Activated T-cell treated with anti-CD3 and anti-CD28 coated beads, Interleukin-2, amount 50 U/mL, for 24 hours (primary cell): Measurements from ENCODE around the gene MT1G.
"Not testable (repeated sequence)": the region's sequence is repeated elsewhere in the genome, so short reads cannot be mapped to it uniquely, and the experiment has no call there.

Experiments used
- DNase-seq: peaks from one replicate; pipeline ENCODE4 v3.0.0-alpha.2; 2020
- H3K27ac Mint-ChIP-seq: 2 replicates; pipeline ENCODE4 v1.8.0; 2020; ENCODE audit warnings: mild to moderate bottlenecking, mixed read lengths
- H3K27me3 Mint-ChIP-seq: 2 replicates; pipeline ENCODE4 v1.8.0; 2020; ENCODE audit warnings: mixed read lengths
- H3K36me3 Mint-ChIP-seq: 2 replicates; pipeline ENCODE4 v1.8.0; 2020; ENCODE audit warnings: low read depth, mixed read lengths
- H3K4me1 Mint-ChIP-seq: 2 replicates; pipeline ENCODE4 v1.8.0; 2020; ENCODE audit warnings: low read depth, mixed read lengths
- H3K4me3 Mint-ChIP-seq: 2 replicates; pipeline ENCODE4 v1.8.0; 2020; ENCODE audit warnings: mild to moderate bottlenecking, moderate library complexity, mixed read lengths
- H3K9me3 Mint-ChIP-seq: 2 replicates; pipeline ENCODE4 v1.8.0; 2020; ENCODE audit warnings: mixed read lengths

Gene MT1G

GRCh38 chr16:56629531-56629930 lies 38.3 kb downstream of the MT1G start:
- Mint-ChIP-seq H3K27me3 (peaks cover 71% of the 10 kb centered on the region), H3K36me3 (no peaks in the 10 kb centered on the region), H3K4me1 (peaks cover 22% of the 10 kb centered on the region), H3K4me3 (no peak overlapping the region), H3K9me3 (no peaks in the 10 kb centered on the region), H3K27ac (no peak overlapping the region)
- no peak for DNase-seq

GRCh38 chr16:56628486-56629350 lies 39.1 kb downstream of the MT1G start:
- H3K27ac Mint-ChIP-seq, result no peak overlapping the region
- H3K36me3 Mint-ChIP-seq, result no peaks in the 10 kb centered on the region
- H3K4me1 Mint-ChIP-seq, result peaks cover 22% of the 10 kb centered on the region
- H3K27me3 Mint-ChIP-seq, result peaks cover 63% of the 10 kb centered on the region
- no peak for DNase-seq
- no peak overlapping the region for H3K4me3 Mint-ChIP-seq
- H3K9me3 Mint-ChIP-seq, result no peaks in the 10 kb centered on the region

GRCh38 chr16:56626685-56627084 lies 41.2 kb downstream of the MT1G start:
- H3K9me3 Mint-ChIP-seq, result no peaks in the 10 kb centered on the region
- no peak for DNase-seq
- H3K4me3 Mint-ChIP-seq, result peak overlapping the region; percentile 81
- peaks cover 43% of the 10 kb centered on the region for H3K27me3 Mint-ChIP-seq
- no peak overlapping the region for H3K27ac Mint-ChIP-seq
- peaks cover 15% of the 10 kb centered on the region for H3K4me1 Mint-ChIP-seq
- H3K36me3 Mint-ChIP-seq, result no peaks in the 10 kb centered on the region

GRCh38 chr16:56625943-56626654 lies 41.8 kb downstream of the MT1G start:
- Mint-ChIP-seq H3K27me3 (peaks cover 37% of the 10 kb centered on the region), H3K36me3 (no peaks in the 10 kb centered on the region)

GRCh38 chr16:56625140-56625942 lies 42.5 kb downstream of the MT1G start, which contains the start of gene MT1E:
Gene MT1E (plus strand): TSS chr16:56625781. CDS start chr16:56625852, 71 bp downstream.
- DNase-seq, result peak; percentile 77
- Mint-ChIP-seq H3K27ac (peak within 1 kb of the TSS; percentile 75), H3K36me3 (no peaks in the 10 kb centered on the region), H3K27me3 (peaks cover 30% of the 10 kb centered on the region), H3K4me1 (peaks cover 15% of the 10 kb centered on the region), H3K4me3 (peak within 1 kb of the TSS; percentile 81), H3K9me3 (no peaks in the 10 kb centered on the region)

More at GRCh38 chr16:56625943-56626654, 41.8 kb downstream of the MT1G start:
- no peak for DNase-seq
- no peak overlapping the region for H3K27ac Mint-ChIP-seq
- peak overlapping the region; percentile 81 for H3K4me3 Mint-ChIP-seq
- no peaks in the 10 kb centered on the region for H3K9me3 Mint-ChIP-seq
- H3K4me1 Mint-ChIP-seq, result peaks cover 15% of the 10 kb centered on the region

- no peak overlapping the region for H3K4me3 Mint-ChIP-seq
- H3K36me3 Mint-ChIP-seq, result no peaks in the 10 kb centered on the region
- DNase-seq, result no peak
- H3K27me3 Mint-ChIP-seq, result peaks cover 30% of the 10 kb centered on the region
- peaks cover 15% of the 10 kb centered on the region for H3K4me1 Mint-ChIP-seq
- no peaks in the 10 kb centered on the region for H3K9me3 Mint-ChIP-seq
- no peak overlapping the region for H3K27ac Mint-ChIP-seq
Measured at GRCh38 chr16:56623637-56624036, 44.2 kb downstream of the MT1G start.

- not testable (repeated sequence) for H3K4me3 Mint-ChIP-seq, H3K9me3 Mint-ChIP-seq, DNase-seq, H3K36me3 Mint-ChIP-seq, H3K27ac Mint-ChIP-seq
- Mint-ChIP-seq H3K27me3 (peaks cover 35% of the 10 kb centered on the region), H3K4me1 (peaks cover 15% of the 10 kb centered on the region)
Measured at GRCh38 chr16:56623184-56623583, 44.7 kb downstream of the MT1G start.

GRCh38 chr16:56621665-56622445 lies 46.0 kb downstream of the MT1G start:
- not testable (repeated sequence) for DNase-seq, H3K27ac Mint-ChIP-seq, H3K36me3 Mint-ChIP-seq, H3K4me3 Mint-ChIP-seq, H3K9me3 Mint-ChIP-seq
- Mint-ChIP-seq H3K4me1 (peaks cover 22% of the 10 kb centered on the region), H3K27me3 (peaks cover 41% of the 10 kb centered on the region)

DNA sequence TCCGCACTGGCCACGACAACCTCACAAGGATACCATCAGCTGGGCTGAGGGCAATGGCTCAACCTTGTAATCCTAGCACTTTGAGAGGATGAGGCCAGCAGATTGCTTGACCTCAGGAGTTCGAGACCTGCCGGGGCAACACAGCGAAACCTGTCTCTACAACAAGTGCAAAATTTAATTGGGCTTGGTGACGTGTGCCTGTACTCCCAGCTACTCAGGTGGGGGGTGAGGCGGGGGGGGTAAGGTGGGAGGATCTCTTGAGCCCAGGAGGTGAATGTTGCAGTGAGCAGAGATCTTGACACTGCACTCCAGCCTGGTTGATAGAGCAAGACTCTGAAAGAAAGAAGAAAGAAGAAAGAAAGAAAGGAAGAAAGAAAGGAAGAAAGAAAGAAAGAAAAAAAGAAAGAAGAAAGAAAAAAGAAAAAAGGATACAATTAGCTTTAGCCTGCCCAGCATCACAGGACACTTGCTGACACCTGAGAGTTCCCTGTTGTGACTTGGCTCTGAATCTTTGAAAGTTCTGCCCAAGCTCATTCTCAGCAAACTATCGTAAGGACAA lies 47.4 kb downstream of the MT1G start:
- H3K36me3 Mint-ChIP-seq, result no peaks in the 10 kb centered on the region
- H3K9me3 Mint-ChIP-seq, result no peaks in the 10 kb centered on the region
- H3K27ac Mint-ChIP-seq, result no peak overlapping the region
- H3K4me1 Mint-ChIP-seq, result peaks cover 22% of the 10 kb centered on the region
- peaks cover 36% of the 10 kb centered on the region for H3K27me3 Mint-ChIP-seq
- DNase-seq, result no peak
- no peak overlapping the region for H3K4me3 Mint-ChIP-seq

DNA sequence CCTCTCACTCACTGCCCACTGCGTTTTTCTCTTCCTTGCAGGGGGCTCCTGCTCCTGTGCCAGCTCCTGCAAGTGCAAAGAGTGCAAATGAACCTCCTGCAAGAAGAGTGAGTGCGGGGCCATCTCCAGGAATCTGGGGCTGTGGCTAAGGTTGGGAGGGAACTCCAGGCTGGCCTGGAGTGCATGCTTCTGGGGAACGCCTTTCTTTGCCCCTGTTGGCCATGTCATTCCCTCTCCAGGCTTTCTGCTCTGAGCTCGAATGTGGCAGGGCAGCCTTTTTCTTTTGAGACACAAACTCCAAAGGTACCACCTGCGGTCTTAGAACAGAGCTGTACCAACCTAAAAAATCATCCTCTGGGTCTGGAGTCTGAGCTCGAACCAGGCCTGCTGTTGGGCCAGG lies 49.7 kb downstream of the MT1G start:
- Mint-ChIP-seq H3K27me3 (peaks cover 29% of the 10 kb centered on the region), H3K4me3 (no peak overlapping the region)
- no peak for DNase-seq

DNA sequence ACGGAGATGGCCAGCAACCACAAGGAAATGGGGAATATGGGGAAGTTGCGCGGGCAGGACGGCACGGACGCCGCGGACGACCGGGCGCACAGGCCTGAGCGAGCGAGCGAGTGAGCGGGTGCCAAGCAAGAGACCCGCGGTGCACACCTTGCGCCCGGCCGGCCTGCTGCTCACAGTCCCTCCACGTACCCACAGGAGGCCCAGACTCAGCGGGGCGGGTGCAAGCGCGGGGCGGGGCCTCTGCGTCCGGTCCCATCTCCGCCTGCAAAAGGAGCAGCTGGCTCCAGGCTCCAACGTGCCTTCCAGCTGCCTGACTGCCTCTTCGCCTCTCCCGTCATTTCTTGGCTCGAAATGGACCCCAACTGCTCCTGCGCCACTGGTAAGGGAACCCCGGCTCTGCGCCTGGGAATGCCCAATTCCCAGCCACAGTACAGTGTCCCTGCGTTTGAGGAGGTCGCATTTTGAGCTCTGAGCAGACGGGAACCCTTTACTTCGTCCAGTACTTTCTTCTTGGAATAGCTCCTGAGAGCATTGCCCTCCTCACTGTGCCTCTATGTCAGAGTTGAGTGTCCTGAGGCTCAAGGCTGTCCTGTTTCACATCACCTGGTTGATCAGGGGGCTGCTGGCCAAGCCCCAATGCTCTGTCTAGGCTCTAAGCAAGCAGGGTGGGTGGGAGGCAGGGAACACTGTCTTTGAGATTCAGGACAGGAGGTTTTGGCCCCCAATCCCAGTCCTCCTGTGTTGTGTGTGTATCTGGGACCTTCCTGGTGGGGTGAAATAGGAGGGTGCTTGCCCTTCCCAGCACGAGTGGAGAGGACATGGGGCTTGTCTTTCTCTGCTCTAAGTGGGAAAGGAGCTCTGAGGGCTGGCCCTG lies 50.4 kb downstream of the MT1G start:
- Mint-ChIP-seq H3K4me1 (peaks cover 43% of the 10 kb centered on the region), H3K36me3 (no peaks in the 10 kb centered on the region), H3K27ac (no peak overlapping the region), H3K27me3 (peaks cover 29% of the 10 kb centered on the region), H3K4me3 (peak overlapping the region; percentile 44), H3K9me3 (no peaks in the 10 kb centered on the region)
- peak; percentile 66 for DNase-seq

More for the DNA sequence above, 49.7 kb downstream of the MT1G start:
- H3K36me3 Mint-ChIP-seq, result no peaks in the 10 kb centered on the region
- H3K4me1 Mint-ChIP-seq, result peaks cover 38% of the 10 kb centered on the region
- H3K9me3 Mint-ChIP-seq, result no peaks in the 10 kb centered on the region
- H3K27ac Mint-ChIP-seq, result no peak overlapping the region
